GM18520 (cell line): ENCODE results near the gene ZFP36L1.
A peak's percentile ranks its signal among the peaks of the same experiment; 100 is the strongest.

Experiments
- ATAC-seq: cut with Tn5 transposase; IDR thresholded peaks from one replicate; pipeline ENCODE4 v1.9.1; 2021; ENCODE audit not compliant: unreplicated experiment

The ZFP36L1 gene

GRCh38 chr14:68796418-68797101 is 3.7 kb upstream of the ZFP36L1 start:
- no peak for ATAC-seq

GRCh38 chr14:68795597-68796417 is 2.9 kb upstream of the ZFP36L1 start:
- peak; percentile 29 for ATAC-seq

- no peak for ATAC-seq
These were observed 2.2 kb upstream of the ZFP36L1 start for GRCh38 chr14:68794851-68795596.

GRCh38 chr14:68794130-68794850 is 1.4 kb upstream of the ZFP36L1 start:
- ATAC-seq = no peak

GRCh38 chr14:68793734-68794129 is 865 bp upstream of the ZFP36L1 start:
- no peak for ATAC-seq

- no peak for ATAC-seq
These were observed 239 bp downstream of the ZFP36L1 start for GRCh38 chr14:68792678-68792978.

GRCh38 chr14:68791902-68792677 is 777 bp downstream of the ZFP36L1 start:
- ATAC-seq = no peak

- ATAC-seq = no peak
These were observed 1.6 kb downstream of the ZFP36L1 start for GRCh38 chr14:68791078-68791901.

- no peak for ATAC-seq
These were observed 2.2 kb downstream of the ZFP36L1 start for GRCh38 chr14:68790644-68791077.

- no peak for ATAC-seq
These were observed 2.8 kb downstream of the ZFP36L1 start for GRCh38 chr14:68789821-68790643.

GRCh38 chr14:68788996-68789820 is 3.7 kb downstream of the ZFP36L1 start:
- peak; percentile 21 for ATAC-seq

- ATAC-seq = no peak
These were observed 4.4 kb downstream of the ZFP36L1 start for GRCh38 chr14:68788275-68788995.

GRCh38 chr14:68787092-68787992 is 5.5 kb downstream of the ZFP36L1 start:
- ATAC-seq = no peak

GRCh38 chr14:68786491-68787091 is 6.3 kb downstream of the ZFP36L1 start:
- ATAC-seq = no peak

- ATAC-seq = no peak
These were observed 7.1 kb downstream of the ZFP36L1 start for GRCh38 chr14:68785534-68786490.
